ENCODE measurements around the gene HP1BP3. TPM values are rescaled to one million over a fixed set of nuclear protein-coding genes. Genes with fewer than 3 reads are reported as not detected.

HP1BP3 gene
- total RNA-seq, 4 donors from 2014 or later: 221 to 322 (median 237) TPM

DNA sequence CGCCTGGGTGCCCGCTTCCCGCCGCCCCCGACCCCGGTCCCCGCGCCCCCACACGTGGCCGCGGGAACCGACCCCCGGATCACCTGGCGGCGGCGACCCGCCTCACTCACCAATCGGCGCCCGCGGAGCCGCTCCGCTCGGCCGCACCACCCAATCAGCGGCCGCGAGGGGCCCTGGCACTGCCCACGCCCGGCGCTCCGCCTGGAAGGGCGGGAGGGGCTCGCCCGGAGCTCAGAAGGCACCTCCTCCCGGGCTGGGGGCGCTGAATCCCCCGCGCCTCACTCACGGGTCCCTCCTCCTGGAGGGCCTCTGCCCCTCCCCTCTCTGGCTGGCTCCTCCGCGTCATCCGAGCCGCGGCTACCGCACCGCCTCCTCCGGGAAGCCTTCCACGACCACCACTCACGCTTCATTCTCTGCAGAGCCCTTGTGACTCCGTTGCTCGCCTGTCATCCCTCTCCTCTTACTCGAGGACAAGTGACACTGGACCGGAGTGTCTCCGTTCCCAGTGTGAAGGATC is 55.0 kb downstream of the HP1BP3 start:
- Histone ChIP-seq H3K27me3 (peaks cover 40% of the 10 kb centered on the region), H3K27ac (peak overlapping the region in 3 of 4 donors; percentile 66 to 81 (median 74)), H3K9me3 (no peaks in the 10 kb centered on the region), H3K4me3 (peak overlapping the region; percentile 42 to 73), H3K36me3 (peaks cover 0 to 4% of the 10 kb centered on the region in 2 donors), H3K4me1 (peaks cover 0 to 30% (median 12%) of the 10 kb centered on the region in 3 donors)
- ATAC-seq: peak; percentile 66
- no CpG with 5 or more reads among the region's 55 CpGs for WGBS, 2 donors (ENCODE audit: low coverage in 1 of 2)
- TF ChIP-seq POLR2AphosphoS5 (IDR thresholded peaks at IDR 0.05): no peak
- no peak for TF ChIP-seq EP300 (IDR thresholded peaks at IDR 0.05)
- TF ChIP-seq, protein P1, sequence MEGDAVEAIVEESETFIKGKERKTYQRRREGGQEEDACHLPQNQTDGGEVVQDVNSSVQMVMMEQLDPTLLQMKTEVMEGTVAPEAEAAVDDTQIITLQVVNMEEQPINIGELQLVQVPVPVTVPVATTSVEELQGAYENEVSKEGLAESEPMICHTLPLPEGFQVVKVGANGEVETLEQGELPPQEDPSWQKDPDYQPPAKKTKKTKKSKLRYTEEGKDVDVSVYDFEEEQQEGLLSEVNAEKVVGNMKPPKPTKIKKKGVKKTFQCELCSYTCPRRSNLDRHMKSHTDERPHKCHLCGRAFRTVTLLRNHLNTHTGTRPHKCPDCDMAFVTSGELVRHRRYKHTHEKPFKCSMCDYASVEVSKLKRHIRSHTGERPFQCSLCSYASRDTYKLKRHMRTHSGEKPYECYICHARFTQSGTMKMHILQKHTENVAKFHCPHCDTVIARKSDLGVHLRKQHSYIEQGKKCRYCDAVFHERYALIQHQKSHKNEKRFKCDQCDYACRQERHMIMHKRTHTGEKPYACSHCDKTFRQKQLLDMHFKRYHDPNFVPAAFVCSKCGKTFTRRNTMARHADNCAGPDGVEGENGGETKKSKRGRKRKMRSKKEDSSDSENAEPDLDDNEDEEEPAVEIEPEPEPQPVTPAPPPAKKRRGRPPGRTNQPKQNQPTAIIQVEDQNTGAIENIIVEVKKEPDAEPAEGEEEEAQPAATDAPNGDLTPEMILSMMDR (IDR thresholded peaks at IDR 0.05): no peak
- TF ChIP-seq POLR2A (IDR thresholded peaks at IDR 0.05): no peak

DNA sequence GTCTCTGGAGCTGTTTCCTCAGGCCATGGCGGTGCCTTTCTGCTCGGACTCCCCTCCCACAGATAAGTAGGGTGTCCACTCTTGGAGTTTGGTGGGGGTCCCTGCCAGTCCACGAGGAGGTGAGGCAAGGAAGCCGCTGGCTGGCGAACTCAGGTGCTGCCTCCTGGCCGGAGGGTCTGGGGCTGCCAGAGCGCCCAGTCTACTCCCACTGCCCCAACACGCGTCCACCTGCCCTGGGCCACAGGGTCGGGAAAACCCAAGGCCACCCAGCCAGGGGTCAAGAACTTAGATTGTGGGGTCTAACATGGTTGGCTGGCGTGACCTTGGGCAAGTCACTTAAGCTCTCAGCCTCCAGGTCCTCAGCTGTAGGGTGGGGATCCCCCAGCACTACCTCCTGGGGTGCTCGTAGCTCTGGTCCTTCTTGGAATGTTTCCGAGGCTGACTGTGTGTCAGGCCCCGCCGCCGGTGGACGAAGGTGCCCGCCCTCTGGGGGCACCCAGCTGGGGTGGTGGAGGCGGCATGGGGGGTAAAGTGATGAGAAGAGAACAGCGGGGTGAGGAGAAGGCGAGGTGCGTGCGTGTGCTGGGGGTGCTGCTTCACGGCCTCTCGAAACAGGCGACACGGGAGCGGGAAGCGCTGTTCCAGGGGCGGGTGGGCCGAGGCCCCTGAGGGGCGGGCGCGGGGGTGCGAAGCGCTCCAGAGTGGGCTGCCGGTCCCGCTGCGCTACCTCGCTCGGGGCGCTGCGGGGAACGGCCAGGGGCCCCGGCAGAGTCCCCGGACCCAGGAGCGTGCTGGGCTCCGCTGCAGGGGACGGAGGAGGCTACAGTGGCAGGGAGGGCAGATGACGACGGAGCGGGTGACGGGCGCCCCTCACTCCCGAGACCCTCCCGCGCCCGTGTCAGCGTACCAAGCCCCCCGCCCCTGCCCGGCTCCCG is 55.8 kb downstream of the HP1BP3 start:
- H3K27ac ChIP-seq: peak overlapping the region in 1 of 4 donors; percentile 81
- peak overlapping the region; percentile 42 to 73 for H3K4me3 ChIP-seq
- H3K27me3 ChIP-seq: peaks cover 40% of the 10 kb centered on the region
- ATAC-seq: no peak
- no CpG with 5 or more reads among the region's 62 CpGs for WGBS, 2 donors (ENCODE audit: low coverage in 1 of 2)
- H3K36me3 ChIP-seq: no peaks in the 10 kb centered on the region
- H3K4me1 ChIP-seq: peaks cover 0 to 30% (median 12%) of the 10 kb centered on the region in 3 donors
- TF ChIP-seq, protein P1 (IDR thresholded peaks at IDR 0.05): no peak
- TF ChIP-seq EP300 (IDR thresholded peaks at IDR 0.05) (no peak), POLR2AphosphoS5 (IDR thresholded peaks at IDR 0.05) (no peak), POLR2A (IDR thresholded peaks at IDR 0.05) (no peak)
- H3K9me3 ChIP-seq: no peaks in the 10 kb centered on the region

DNA sequence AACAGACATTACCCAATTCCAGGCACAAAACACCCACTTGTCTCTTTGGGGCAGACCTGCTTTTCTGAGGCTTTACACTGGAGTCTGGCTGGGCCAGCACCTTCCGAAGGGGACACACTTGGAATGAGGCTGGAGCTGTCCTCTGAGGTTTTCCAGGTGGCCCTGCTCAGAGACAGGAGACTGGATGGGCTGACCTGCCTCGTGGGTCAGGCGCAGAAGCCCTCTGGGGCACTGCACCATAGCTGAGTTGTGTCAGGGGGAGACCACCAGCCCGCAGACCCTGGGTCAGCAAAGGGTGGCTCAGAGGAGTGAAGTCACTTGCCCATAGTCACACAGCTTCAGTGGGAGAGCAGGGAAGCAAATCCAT is 56.4 kb downstream of the HP1BP3 start:
- TF ChIP-seq POLR2AphosphoS5 (IDR thresholded peaks at IDR 0.05) (no peak), EP300 (IDR thresholded peaks at IDR 0.05) (no peak), POLR2A (IDR thresholded peaks at IDR 0.05) (no peak)
- TF ChIP-seq, protein P1 (IDR thresholded peaks at IDR 0.05): no peak
- ATAC-seq: no peak
- Histone ChIP-seq H3K27ac (no peak overlapping the region), H3K9me3 (no peaks in the 10 kb centered on the region), H3K4me3 (no peak overlapping the region), H3K36me3 (no peaks in the 10 kb centered on the region), H3K27me3 (peaks cover 40% of the 10 kb centered on the region), H3K4me1 (peaks cover 0 to 30% (median 12%) of the 10 kb centered on the region in 3 donors)
- 67% methylated on average over 1 of the region's 4 CpGs; no CpG with 5 or more reads in 1 of the 2 donors for WGBS, 2 donors (ENCODE audit: low coverage in 1 of 2)

DNA sequence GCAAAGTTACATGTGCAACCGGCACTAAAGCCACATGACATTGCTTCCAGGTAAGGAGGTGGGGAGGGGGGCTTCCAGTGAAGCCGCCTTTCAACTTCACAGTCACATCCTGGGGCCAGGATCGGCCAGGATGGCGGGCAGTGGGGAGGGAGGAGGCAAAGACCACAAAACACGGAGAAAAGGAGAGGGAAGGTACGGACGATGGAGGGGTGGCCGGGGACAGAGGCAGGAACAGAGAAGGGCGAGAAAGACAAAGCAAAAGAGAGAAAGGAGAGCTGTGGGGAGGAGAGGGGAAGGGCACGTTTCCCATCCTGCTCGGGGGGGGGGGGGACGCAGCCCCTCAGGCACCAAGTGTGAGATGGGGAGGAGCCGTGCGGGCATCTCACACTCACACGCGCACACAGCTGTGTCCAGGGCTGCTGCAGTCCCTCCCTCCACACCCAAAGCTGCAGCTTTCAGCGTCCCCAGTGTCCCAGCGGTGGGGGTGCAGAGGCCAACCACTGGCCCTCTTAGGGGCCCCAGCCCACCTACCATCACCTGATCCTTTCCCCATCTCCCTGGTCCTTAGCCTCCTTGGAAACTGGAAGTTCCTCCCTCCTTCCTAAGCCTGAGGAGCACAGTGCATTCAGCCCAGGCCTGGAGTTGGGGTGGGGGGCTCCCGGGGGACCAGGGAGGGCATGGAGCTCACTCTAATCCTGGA is 57.0 kb downstream of the HP1BP3 start:
- no peak for ATAC-seq
- no peak overlapping the region for H3K27ac ChIP-seq
- no peaks in the 10 kb centered on the region for H3K9me3 ChIP-seq
- WGBS, 2 donors (ENCODE audit: low coverage in 1 of 2): 20% methylated on average over 10 to 13 of the region's 19 CpGs
- H3K36me3 ChIP-seq: no peaks in the 10 kb centered on the region
- H3K4me3 ChIP-seq: no peak overlapping the region
- H3K27me3 ChIP-seq: peaks cover 40% of the 10 kb centered on the region
- peaks cover 0 to 30% (median 12%) of the 10 kb centered on the region in 3 donors for H3K4me1 ChIP-seq
- no peak for TF ChIP-seq EP300 (IDR thresholded peaks at IDR 0.05)
- TF ChIP-seq POLR2A (IDR thresholded peaks at IDR 0.05): no peak
- no peak for TF ChIP-seq POLR2AphosphoS5 (IDR thresholded peaks at IDR 0.05)
- TF ChIP-seq, protein P1 (IDR thresholded peaks at IDR 0.05): no peak

Data from gastroesophageal sphincter (tissue), 4 donors.